Measurements from ENCODE around the gene RTEL1.

The RTEL1 gene

GRCh38 chr20:63732118-63733095 lies 74.3 kb downstream of the RTEL1 start:
- DNase-seq = no peak

GRCh38 chr20:63733117-63733516 lies 75.0 kb downstream of the RTEL1 start:
- no peak for DNase-seq

DNA sequence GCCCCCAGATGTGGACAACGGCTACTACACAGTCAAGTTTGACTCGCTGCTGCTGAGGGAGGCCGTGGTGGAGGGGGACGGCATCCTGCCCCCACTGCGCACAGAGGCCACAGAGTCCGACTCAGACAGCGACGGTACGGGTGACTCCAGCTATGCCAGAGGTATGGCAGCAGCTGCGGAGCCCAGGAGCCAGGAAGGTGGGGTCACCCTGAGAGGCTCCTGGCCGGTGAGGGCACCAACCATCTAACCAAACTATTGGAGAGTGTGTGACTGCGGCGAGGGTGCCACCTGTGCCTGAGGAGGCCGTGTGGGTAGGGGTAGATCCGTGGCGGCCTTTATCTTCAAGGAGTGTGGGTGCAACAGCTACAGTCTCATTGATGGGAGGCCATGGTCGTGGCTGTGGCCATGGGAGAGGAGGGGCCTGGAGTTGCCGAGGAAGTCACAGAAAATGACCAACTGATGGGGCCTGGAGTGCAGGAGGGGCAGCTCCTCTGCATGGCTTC lies 75.5 kb downstream of the RTEL1 start:
- DNase-seq = no peak

DNA sequence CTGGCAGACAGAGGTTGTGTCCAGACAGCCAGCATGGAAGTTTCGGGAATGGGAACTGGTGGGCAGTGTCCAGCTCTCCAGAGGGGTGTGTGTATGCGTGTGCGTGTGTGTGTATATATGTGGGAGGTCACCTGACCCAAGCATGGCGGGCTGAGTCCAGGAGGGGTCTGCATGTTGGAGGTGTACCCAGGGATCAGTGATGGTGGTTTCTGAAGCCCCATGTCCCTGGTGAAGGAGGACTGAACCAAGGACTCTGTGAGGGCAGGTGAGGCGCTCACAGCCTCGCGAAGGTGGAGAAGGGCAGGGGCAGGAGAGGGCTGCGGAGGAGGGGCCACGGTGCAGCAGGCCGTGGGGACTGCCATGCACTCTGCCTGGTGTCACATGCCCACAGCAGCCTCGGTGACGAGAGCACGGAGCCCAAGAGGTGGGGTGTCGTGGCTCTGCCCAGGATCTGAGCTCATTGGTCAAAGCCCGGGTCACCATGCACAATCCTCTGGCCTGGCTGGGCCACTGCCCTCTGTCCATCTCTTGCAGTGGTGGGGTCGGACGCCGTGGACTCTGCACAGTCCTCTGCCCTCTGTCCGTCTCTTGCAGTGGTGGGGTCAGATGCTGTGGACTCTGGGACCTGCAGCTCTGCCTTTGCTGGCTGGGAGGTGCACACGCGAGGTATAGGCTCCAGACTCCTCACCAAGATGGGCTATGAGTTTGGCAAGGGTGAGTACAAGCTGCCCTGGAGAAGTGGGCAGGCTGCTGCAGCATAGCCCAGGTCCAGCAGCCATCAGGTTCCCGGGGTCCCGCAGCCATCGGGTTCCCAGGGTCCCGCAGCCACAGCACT lies 76.2 kb downstream of the RTEL1 start:
- no peak for DNase-seq

DNA sequence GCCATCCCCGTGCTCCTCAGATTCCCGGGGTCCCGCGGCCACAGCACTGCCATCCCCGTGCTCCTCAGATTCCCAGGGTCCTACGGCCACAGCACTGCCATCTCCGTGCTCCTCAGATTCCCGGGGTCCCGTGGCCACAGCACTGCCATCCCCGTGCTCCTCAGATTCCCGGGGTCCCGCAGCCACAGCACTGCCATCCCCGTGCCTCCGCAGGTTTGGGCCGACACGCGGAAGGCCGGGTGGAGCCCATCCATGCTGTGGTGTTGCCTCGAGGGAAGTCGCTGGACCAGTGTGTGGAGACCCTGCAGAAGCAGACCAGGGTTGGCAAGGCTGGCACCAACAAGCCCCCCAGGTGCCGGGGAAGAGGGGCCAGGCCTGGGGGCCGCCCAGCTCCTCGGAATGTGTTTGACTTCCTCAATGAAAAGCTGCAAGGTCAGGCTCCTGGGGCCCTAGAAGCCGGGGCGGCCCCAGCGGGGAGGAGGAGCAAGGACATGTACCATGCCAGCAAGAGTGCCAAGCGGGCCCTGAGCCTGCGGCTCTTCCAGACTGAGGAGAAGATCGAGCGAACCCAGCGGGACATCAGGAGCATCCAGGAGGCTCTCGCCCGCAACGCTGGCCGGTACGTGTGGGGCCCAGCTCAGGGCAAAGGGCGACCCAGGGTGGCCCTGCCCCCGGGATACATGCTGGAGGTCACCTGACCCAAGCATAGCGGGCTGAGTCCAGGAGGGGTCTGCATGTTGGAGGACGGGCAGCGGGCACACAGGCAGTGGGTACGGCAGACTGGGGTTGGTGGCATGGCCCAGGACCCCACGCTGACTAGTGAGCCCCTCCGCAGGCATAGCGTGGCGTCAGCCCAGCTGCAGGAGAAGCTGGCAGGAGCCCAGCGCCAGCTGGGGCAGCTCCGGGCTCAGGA lies 77.1 kb downstream of the RTEL1 start:
- no peak for DNase-seq

GRCh38 chr20:63735859-63736718 lies 78.0 kb downstream of the RTEL1 start, which contains the start of gene LIME1:
TSS of gene LIME1 (plus strand) at chr20:63736664. CDS start at chr20:63737550, 886 bp downstream.
- DNase-seq = peak; percentile 77

DNA sequence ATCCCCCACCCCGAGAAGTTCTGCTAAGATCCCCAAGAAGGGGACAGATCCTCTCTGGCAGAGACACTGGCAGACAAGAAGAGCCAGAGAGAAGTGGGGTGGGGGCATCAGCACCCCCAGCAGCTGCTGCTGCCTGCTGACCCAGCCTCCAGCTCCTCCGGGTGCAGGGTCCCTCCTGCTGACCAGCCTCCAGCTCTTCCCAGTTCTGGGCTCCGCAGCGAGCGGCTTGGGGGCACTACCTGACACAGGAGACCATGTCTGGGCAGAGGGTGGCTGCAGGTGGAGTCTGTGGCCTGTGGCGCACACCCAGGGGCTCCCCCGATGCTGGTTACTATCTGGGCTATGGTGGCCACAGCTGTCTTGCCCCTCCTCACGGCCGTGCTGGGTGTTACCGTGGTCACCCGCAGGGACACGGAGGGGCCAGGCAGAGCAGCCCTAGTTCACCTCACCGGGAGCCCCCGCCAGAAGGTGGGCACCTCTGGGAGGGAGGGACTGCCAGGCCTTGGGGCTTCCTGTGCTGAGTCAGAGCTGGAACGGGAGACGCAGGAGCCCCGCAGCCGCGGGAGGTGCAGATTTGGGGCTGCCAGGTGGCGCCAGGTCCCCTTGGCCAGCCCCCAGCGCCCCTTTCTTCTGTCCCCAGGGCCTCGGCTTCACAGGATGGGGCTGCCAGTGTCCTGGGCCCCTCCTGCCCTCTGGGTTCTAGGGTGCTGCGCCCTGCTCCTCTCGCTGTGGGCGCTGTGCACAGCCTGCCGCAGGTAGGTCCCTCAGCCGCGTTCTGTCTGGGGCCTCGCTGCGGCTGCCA lies 79.0 kb downstream of the RTEL1 start:
- peak; percentile 64 for DNase-seq

DNA sequence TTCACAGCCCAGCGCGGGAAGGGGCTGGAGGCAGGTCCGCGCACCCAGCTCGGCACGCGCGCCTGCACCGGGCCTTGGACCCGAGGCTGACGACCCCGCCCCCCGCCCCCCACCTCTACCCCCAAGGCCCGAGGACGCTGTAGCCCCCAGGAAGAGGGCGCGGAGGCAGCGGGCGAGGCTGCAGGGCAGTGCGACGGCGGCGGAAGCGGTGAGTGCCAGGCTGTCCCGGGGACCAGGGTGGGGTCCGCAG lies 79.5 kb downstream of the RTEL1 start:
- DNase-seq = no peak

DNA sequence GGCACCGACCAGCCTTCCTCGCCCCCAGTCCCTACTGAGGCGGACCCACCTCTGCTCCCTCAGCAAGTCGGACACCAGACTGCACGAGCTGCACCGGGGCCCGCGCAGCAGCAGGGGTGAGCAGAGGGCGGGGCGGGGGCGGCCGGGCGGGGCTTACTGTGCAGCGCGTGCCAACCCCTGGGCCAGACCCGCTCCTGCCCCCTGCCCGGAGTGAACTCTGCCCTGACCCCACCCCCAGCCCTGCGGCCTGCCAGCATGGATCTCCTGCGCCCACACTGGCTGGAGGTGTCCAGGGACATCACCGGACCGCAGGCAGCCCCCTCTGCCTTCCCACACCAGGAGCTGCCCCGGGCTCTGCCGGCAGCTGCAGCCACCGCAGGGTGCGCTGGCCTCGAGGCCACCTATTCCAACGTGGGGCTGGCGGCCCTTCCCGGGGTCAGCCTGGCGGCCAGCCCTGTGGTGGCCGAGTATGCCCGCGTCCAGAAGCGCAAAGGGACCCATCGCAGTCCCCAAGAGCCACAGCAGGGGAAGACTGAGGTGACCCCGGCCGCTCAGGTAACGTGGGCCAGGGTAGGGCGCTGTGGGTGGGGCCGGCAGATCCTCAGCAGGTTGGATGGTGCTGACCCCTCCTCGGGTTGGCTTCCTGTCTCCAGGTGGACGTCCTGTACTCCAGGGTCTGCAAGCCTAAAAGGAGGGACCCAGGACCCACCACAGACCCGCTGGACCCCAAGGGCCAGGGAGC lies 80.0 kb downstream of the RTEL1 start:
- DNase-seq = peak; percentile 39

- DNase-seq = peak; percentile 20
These were observed 80.6 kb downstream of the RTEL1 start for GRCh38 chr20:63738687-63739129.

GRCh38 chr20:63739130-63740069 lies 81.3 kb downstream of the RTEL1 start, which contains the start of gene SLC2A4RG:
TSS of gene SLC2A4RG (plus strand) at chr20:63739776. CDS start at chr20:63739913, 137 bp downstream.
- DNase-seq = peak; percentile 57

DNA sequence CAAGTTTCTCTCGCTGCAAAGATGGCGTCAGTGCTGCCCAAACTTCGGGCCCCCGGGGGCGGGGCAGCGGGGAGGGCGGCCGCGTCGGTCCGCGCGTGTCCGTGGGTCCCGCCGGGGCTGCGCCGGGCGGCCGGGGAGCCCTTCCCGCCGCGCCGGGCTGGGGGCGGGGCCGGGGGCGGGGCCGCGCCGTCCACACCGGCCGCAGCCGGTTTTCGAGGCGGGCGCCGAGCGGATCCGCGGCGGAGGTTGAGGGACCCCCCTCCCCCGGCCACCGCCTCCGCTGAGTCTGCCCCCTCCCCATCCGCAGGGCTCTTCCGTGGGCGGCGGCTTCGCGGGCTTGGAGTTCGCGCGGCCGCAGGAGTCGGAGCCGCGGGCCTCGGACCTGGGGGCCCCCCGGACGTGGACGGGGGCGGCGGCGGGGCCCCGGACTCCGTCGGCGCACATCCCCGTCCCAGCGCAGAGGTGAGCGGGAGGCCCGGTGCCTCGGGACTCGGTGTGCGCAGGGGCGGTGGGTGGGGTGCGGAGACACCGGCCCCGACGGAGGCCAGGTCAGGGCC lies 82.0 kb downstream of the RTEL1 start:
- DNase-seq = peak; percentile 48

DNA sequence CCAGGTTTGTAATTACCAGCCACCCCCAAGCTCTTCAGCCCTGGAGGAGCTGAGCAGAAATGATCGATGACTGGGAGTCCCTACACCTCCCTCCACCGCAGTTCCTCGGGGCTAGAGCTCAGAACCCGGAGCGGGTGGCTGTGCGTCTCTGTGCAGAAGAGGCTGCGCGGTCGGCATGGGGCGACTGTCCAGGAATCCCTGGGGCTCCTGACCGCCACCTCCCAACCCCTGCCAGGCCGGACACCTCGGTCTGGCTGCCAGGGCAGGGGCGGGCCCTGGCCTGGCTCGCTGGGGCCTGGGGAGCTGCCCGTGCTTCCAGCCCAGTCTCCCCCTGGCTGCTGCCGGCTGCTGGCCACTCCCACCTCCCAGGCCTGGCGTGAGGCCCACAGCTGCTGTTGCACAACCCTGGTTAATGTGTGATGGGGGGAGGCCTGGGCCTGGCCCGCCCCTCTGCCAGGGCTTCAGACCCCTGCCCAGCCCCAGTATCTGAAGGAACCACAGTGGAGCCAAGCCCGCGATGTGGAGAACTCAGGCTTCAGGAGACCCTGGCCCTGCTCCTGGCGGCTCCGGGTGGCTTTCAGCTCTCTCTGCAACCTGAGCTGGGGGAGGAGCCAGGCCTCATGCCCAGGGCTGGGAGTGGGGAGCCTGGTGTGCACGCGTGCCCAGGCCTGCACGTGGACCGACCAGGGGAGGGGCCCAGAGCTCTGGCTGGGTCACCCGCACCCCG lies 82.7 kb downstream of the RTEL1 start:
- DNase-seq = peak; percentile 31

DNA sequence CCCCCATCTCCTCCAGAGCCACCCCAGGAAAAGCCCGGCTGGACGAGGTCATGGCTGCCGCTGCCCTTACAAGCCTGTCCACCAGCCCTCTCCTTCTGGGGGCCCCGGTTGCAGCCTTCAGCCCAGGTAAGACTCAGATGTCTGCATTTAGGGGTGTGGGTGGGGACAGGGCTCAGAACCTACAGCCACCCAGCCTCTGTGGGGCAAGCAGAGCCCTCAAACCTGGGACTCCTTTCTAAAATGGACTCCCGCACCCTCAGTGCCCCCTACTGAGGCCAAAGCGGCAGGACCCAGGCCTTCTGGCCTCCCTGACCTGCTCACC lies 83.2 kb downstream of the RTEL1 start:
- DNase-seq = no peak

DNA sequence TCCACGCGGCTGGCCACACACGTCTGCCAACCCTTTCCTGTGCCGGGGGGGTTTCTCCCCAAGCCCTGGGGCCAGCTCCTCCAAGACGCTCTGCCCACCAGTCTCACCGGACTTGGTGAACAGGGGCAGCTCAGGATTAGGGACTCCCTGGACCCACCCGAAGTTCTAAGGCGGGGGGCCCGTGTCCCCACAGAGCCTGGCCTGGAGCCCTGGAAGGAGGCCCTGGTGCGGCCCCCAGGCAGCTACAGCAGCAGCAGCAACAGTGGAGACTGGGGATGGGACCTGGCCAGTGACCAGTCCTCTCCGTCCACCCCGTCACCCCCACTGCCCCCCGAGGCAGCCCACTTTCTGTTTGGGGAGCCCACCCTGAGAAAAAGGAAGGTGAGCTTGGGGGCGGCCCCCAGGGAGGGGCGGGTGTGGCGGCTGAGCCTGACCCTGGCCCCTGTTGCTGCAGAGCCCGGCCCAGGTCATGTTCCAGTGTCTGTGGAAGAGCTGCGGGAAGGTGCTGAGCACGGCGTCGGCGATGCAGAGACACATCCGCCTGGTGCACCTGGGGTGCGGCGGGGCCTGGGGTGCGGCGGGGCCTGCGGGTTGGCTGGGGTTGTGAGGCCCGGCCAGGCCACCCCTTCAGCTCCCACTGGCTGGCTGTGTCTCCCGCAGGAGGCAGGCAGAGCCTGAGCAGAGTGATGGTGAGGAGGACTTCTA lies 83.7 kb downstream of the RTEL1 start:
- DNase-seq = no peak

DNA sequence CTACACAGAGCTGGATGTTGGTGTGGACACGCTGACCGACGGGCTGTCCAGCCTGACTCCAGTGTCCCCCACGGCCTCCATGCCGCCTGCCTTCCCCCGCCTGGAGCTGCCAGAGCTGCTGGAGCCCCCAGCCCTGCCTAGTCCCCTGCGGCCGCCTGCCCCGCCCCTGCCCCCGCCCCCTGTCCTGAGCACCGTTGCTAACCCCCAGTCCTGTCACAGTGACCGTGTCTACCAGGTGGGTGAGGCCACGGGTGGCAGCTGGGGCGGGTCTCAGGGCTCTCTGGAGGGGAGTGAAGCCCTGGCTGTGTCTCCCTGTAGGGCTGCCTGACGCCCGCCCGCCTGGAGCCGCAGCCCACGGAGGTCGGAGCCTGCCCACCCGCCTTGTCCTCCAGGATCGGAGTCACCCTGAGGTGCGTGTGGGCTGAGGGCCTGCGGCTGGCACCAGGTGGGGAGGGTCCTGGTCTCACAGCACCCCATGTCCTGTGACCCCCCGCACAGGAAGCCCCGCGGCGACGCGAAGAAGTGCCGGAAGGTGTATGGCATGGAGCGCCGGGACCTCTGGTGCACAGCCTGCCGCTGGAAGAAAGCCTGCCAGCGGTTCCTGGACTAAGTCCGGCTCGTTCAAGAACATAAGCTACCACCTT lies 84.4 kb downstream of the RTEL1 start:
- DNase-seq = no peak

All from activated effector memory CD4-positive, alpha-beta T cell treated with Interleukin-2 at 50 U/mL for 16 hours (primary cell).